ENCODE measurements around the gene SERPIND1.
A peak's percentile ranks its signal among the peaks of the same experiment; 100 is the strongest.
"Not testable (repeated sequence)": the region's sequence is repeated elsewhere in the genome, so short reads cannot be mapped to it uniquely, and the experiment has no call there.

Gene SERPIND1

GRCh38 chr22:20728523-20729190, 45.3 kb upstream of the SERPIND1 start:
- Histone ChIP-seq H3K4me3 (ENCODE audit: low read depth in 1 of 2, low read length in 1 of 2) (no peak overlapping the region), H3K9me3 (no peaks in the 10 kb centered on the region), H3K27ac (no peak overlapping the region), H3K36me3 (peaks cover 78% of the 10 kb centered on the region), H3K4me1 (ENCODE audit: control insufficient read depth in 1 of 2, insufficient read depth in 1 of 2, low read depth in 1 of 2, low read length in 1 of 2) (no peaks in the 10 kb centered on the region), H3K27me3 (no peaks in the 10 kb centered on the region)
- no peak for TF ChIP-seq CTCF (IDR thresholded peaks at IDR 0.05)

GRCh38 chr22:20729194-20729593, 44.7 kb upstream of the SERPIND1 start:
- Histone ChIP-seq H3K27me3 (no peaks in the 10 kb centered on the region), H3K36me3 (peaks cover 78% of the 10 kb centered on the region)

GRCh38 chr22:20732431-20732830, 41.5 kb upstream of the SERPIND1 start:
- peaks cover 48% of the 10 kb centered on the region for H3K36me3 ChIP-seq
- H3K4me3 ChIP-seq (ENCODE audit: low read depth in 1 of 2, low read length in 1 of 2); H3K9me3 ChIP-seq; H3K27me3 ChIP-seq; H3K4me1 ChIP-seq (ENCODE audit: control insufficient read depth in 1 of 2, insufficient read depth in 1 of 2, low read depth in 1 of 2, low read length in 1 of 2); H3K27ac ChIP-seq: not testable (repeated sequence)

More at GRCh38 chr22:20729194-20729593, 44.7 kb upstream of the SERPIND1 start:
- Histone ChIP-seq H3K4me3 (ENCODE audit: low read depth in 1 of 2, low read length in 1 of 2) (no peak overlapping the region), H3K9me3 (no peaks in the 10 kb centered on the region), H3K4me1 (ENCODE audit: control insufficient read depth in 1 of 2, insufficient read depth in 1 of 2, low read depth in 1 of 2, low read length in 1 of 2) (no peaks in the 10 kb centered on the region), H3K27ac (no peak overlapping the region)
- TF ChIP-seq CTCF (IDR thresholded peaks at IDR 0.05): no peak

GRCh38 chr22:20735356-20736162, 38.4 kb upstream of the SERPIND1 start:
- H3K27me3 ChIP-seq; H3K27ac ChIP-seq; H3K9me3 ChIP-seq; H3K4me3 ChIP-seq (ENCODE audit: low read depth in 1 of 2, low read length in 1 of 2): not testable (repeated sequence)
- Histone ChIP-seq H3K4me1 (ENCODE audit: control insufficient read depth in 1 of 2, insufficient read depth in 1 of 2, low read depth in 1 of 2, low read length in 1 of 2) (peaks cover 9 to 14% of the 10 kb centered on the region in 2 experiments), H3K36me3 (peaks cover 19% of the 10 kb centered on the region)

GRCh38 chr22:20736891-20737290, 37.0 kb upstream of the SERPIND1 start:
- H3K27ac ChIP-seq: not testable (repeated sequence)

GRCh38 chr22:20738394-20739089, 35.4 kb upstream of the SERPIND1 start:
- no peak for TF ChIP-seq CTCF (IDR thresholded peaks at IDR 0.05)
- Histone ChIP-seq H3K27ac (peak overlapping the region; percentile 78), H3K27me3 (no peaks in the 10 kb centered on the region), H3K4me1 (ENCODE audit: control insufficient read depth in 1 of 2, insufficient read depth in 1 of 2, low read depth in 1 of 2, low read length in 1 of 2) (peaks cover 9 to 14% of the 10 kb centered on the region in 2 experiments), H3K9me3 (no peaks in the 10 kb centered on the region), H3K4me3 (ENCODE audit: low read depth in 1 of 2, low read length in 1 of 2) (peak overlapping the region in 1 of 2 experiments; percentile 24), H3K36me3 (peaks cover 25% of the 10 kb centered on the region)

More at GRCh38 chr22:20736891-20737290, 37.0 kb upstream of the SERPIND1 start:
- Histone ChIP-seq H3K4me1 (ENCODE audit: control insufficient read depth in 1 of 2, insufficient read depth in 1 of 2, low read depth in 1 of 2, low read length in 1 of 2) (peaks cover 9 to 14% of the 10 kb centered on the region in 2 experiments), H3K36me3 (peaks cover 20% of the 10 kb centered on the region)
- H3K9me3 ChIP-seq; H3K4me3 ChIP-seq (ENCODE audit: low read depth in 1 of 2, low read length in 1 of 2); H3K27me3 ChIP-seq: not testable (repeated sequence)
